Measurements from ENCODE around the gene ZDHHC6. TPM values are rescaled to one million over a fixed set of nuclear protein-coding genes. Genes with fewer than 3 reads are reported as not detected.

Gene ZDHHC6
- polyA plus RNA-seq, 3 donors, result 34.0 to 39.2 (median 39.0) TPM

- Histone ChIP-seq H3K27ac (ENCODE audit: low read depth in 1 of 2, low read length in 2 of 2) (peak overlapping the region; percentile 85 to 100), H3K9me3 (replicated peaks in 1 of 2; ENCODE audit: control insufficient read depth in 1 of 2, insufficient read depth in 1 of 2, low read length in 2 of 2) (no peaks in the 10 kb centered on the region), H3K4me3 (replicated peaks in 1 of 3; ENCODE audit: low read depth in 2 of 3, low read length in 3 of 3) (peak overlapping the region; percentile 63 to 98 (median 96)), H3K4me1 (ENCODE audit: control insufficient read depth in 1 of 2, insufficient read depth in 2 of 2, low read length in 2 of 2) (peaks cover 24 to 34% of the 10 kb centered on the region in 2 donors), H3K4me2 (replicated peaks; ENCODE audit: extremely low read depth, low read length, poor library complexity, severe bottlenecking) (peak overlapping the region; percentile 95), H3K79me2 (ENCODE audit: insufficient read depth, low read length) (peaks cover 67% of the 10 kb centered on the region), H2AFZ (ENCODE audit: insufficient read depth, low read depth, low read length, poor library complexity, severe bottlenecking) (peak overlapping the region; percentile 98), H3K27me3 (ENCODE audit: control insufficient read depth in 2 of 2, insufficient read depth in 2 of 2, low read length in 2 of 2) (no peaks in the 10 kb centered on the region), H3K9ac (ENCODE audit: insufficient read depth, low read length, poor library complexity, severe bottlenecking) (peak overlapping the region; percentile 97), H3K36me3 (replicated peaks in 1 of 2; ENCODE audit: control insufficient read depth in 1 of 2, insufficient read depth in 2 of 2, low read length in 2 of 2) (peaks cover 31 to 47% of the 10 kb centered on the region in 2 donors), H4K20me1 (ENCODE audit: insufficient read depth, low read length) (peaks cover 9% of the 10 kb centered on the region)
- Mint-ChIP-seq H3K4me1 (peaks cover 22% of the 10 kb centered on the region), H3K36me3 (peaks cover 36 to 43% of the 10 kb centered on the region in 2 donors), H3K27me3 (ENCODE audit: low read depth in 3 of 3) (peaks cover 0 to 3% (median 1%) of the 10 kb centered on the region in 3 donors), H3K4me3 (peak overlapping the region; percentile 96 to 99), H3K27ac (peak overlapping the region; percentile 93 to 99 (median 97)), H3K9me3 (peaks cover 0 to 2% (median 0%) of the 10 kb centered on the region in 7 donors)
- intact Hi-C loops (cut with micrococcal nuclease), result loop anchor here in 1 of 2 donors (5.0 kb wide), 2 partner anchors 59 to 264 kb away; partner anchors contain the start of gene GPAM
- DNase-seq, result peak; percentile 32 to 49 (median 45)
- WGBS (ENCODE audit: insufficient coverage), result 2% methylated on average over 14 of the region's 20 CpGs
- peak; percentile 37 for TF ChIP-seq CTCF (IDR thresholded peaks at IDR 0.05)
These were observed 459 bp downstream of the ZDHHC6 start for GRCh38 chr10:112446055-112446854.

- Histone ChIP-seq H3K36me3 (replicated peaks in 1 of 2; ENCODE audit: control insufficient read depth in 1 of 2, insufficient read depth in 2 of 2, low read length in 2 of 2) (peaks cover 68 to 84% of the 10 kb centered on the region in 2 donors), H3K27me3 (ENCODE audit: control insufficient read depth in 2 of 2, insufficient read depth in 2 of 2, low read length in 2 of 2) (no peaks in the 10 kb centered on the region), H3K4me2 (replicated peaks; ENCODE audit: extremely low read depth, low read length, poor library complexity, severe bottlenecking) (no peak overlapping the region), H3K9ac (ENCODE audit: insufficient read depth, low read length, poor library complexity, severe bottlenecking) (no peak overlapping the region), H3K4me3 (replicated peaks in 1 of 3; ENCODE audit: low read depth in 2 of 3, low read length in 3 of 3) (no peak overlapping the region), H3K4me1 (ENCODE audit: control insufficient read depth in 1 of 2, insufficient read depth in 2 of 2, low read length in 2 of 2) (peaks cover 8 to 15% of the 10 kb centered on the region in 2 donors), H4K20me1 (ENCODE audit: insufficient read depth, low read length) (no peaks in the 10 kb centered on the region), H3K79me2 (ENCODE audit: insufficient read depth, low read length) (peaks cover 25% of the 10 kb centered on the region), H3K27ac (ENCODE audit: low read depth in 1 of 2, low read length in 2 of 2) (peak overlapping the region in 1 of 2 donors; percentile 4), H2AFZ (ENCODE audit: insufficient read depth, low read depth, low read length, poor library complexity, severe bottlenecking) (no peak overlapping the region), H3K9me3 (replicated peaks in 1 of 2; ENCODE audit: control insufficient read depth in 1 of 2, insufficient read depth in 1 of 2, low read length in 2 of 2) (no peaks in the 10 kb centered on the region)
- no peak overlapping the region for H3K27ac Mint-ChIP-seq
- intact Hi-C loops (cut with micrococcal nuclease), result no loop called here
- no peak for DNase-seq
- 92% methylated on average over 2 of the region's 3 CpGs for WGBS (ENCODE audit: insufficient coverage)
- peaks cover 0 to 2% (median 0%) of the 10 kb centered on the region in 7 donors for H3K9me3 Mint-ChIP-seq
- no peaks in the 10 kb centered on the region for H3K27me3 Mint-ChIP-seq (ENCODE audit: low read depth in 3 of 3)
- no peak for TF ChIP-seq CTCF (IDR thresholded peaks at IDR 0.05)
- H3K36me3 Mint-ChIP-seq, result peaks cover 62 to 65% of the 10 kb centered on the region in 2 donors
- H3K4me3 Mint-ChIP-seq, result no peak overlapping the region
- peaks cover 9% of the 10 kb centered on the region for H3K4me1 Mint-ChIP-seq
These were observed 4.7 kb downstream of the ZDHHC6 start for GRCh38 chr10:112442063-112442462.

Measured in CD14-positive monocyte (primary cell).